HepG2 (cell line): ENCODE data around the gene PCYT2. TPM values are rescaled to one million over a fixed set of nuclear protein-coding genes. Genes with fewer than 3 reads are reported as not detected.

Source experiments
- CENPT ChIP-seq: sonication (generic); formaldehyde crosslinking; IDR thresholded peaks from 2 replicates; pipeline ENCODE4 v1.8.0; 2022; ENCODE audit warnings: low read depth, mild to moderate bottlenecking, moderate library complexity, missing genetic modification reagents
- DMAP1 ChIP-seq: IDR thresholded peaks from 2 replicates; pipeline ENCODE4 v1.6.1; 2016
- DNMT3B ChIP-seq: conservative IDR thresholded peaks from 2 replicates; pipeline ENCODE4 v1.6.1; 2016; ENCODE audit warnings: missing biosample characterization, control low read depth
- ELF4 ChIP-seq: sonication (generic); formaldehyde crosslinking; IDR thresholded peaks from 2 replicates; pipeline ENCODE4 v1.5.0; 2020; ENCODE audit warnings: missing genetic modification reagents, mild to moderate bottlenecking, moderate library complexity, borderline replicate concordance
- GATAD2A ChIP-seq: IDR thresholded peaks from 2 replicates; pipeline ENCODE4 v1.6.1; 2016
- HHEX ChIP-seq: IDR thresholded peaks from 2 replicates; pipeline ENCODE4 v1.6.1; 2016; ENCODE audit warnings: control low read depth
- KLF12 ChIP-seq: sonication (generic); formaldehyde crosslinking; IDR thresholded peaks from 2 replicates; pipeline ENCODE4 v1.4.0; 2020; ENCODE audit warnings: missing genetic modification reagents, borderline replicate concordance
- MYNN ChIP-seq: sonication (generic); formaldehyde crosslinking; IDR thresholded peaks from 2 replicates; pipeline ENCODE4 v1.4.0; 2020; ENCODE audit warnings: mild to moderate bottlenecking, low read depth, missing genetic modification reagents
- SALL2 ChIP-seq: sonication (generic); formaldehyde crosslinking; IDR thresholded peaks from 2 replicates; pipeline ENCODE4 v1.8.1; 2023; ENCODE audit warnings: mild to moderate bottlenecking, missing genetic modification reagents, inconsistent platforms
- SCMH1 ChIP-seq: sonication (generic); formaldehyde crosslinking; IDR thresholded peaks from 2 replicates; pipeline ENCODE4 v1.9.0; 2021; ENCODE audit warnings: missing genetic modification reagents, mild to moderate bottlenecking, borderline replicate concordance
- SIX4 ChIP-seq: sonication (generic); formaldehyde crosslinking; IDR thresholded peaks from 2 replicates; pipeline ENCODE4 v1.4.0; 2020; ENCODE audit warnings: missing genetic modification reagents
- SNAI1 ChIP-seq: sonication (generic); formaldehyde crosslinking; IDR thresholded peaks from 2 replicates; pipeline ENCODE4 v1.5.0; 2020; ENCODE audit warnings: mild to moderate bottlenecking, missing genetic modification reagents, borderline replicate concordance
- THAP11 ChIP-seq: IDR thresholded peaks from 2 replicates; pipeline ENCODE4 v1.6.1; 2016; ENCODE audit warnings: missing biosample characterization, missing genetic modification reagents
- ZBTB3 ChIP-seq: sonication (generic); formaldehyde crosslinking; IDR thresholded peaks from 2 replicates; pipeline ENCODE4 v1.4.0; 2020; ENCODE audit warnings: low read depth, mild to moderate bottlenecking, moderate library complexity, missing genetic modification reagents, borderline replicate concordance
- ZBTB38 ChIP-seq: sonication (generic); formaldehyde crosslinking; IDR thresholded peaks from 2 replicates; pipeline ENCODE4 v1.5.1; 2020; ENCODE audit warnings: mild to moderate bottlenecking, missing genetic modification reagents
- ZNF101 ChIP-seq: sonication (generic); formaldehyde crosslinking; IDR thresholded peaks from 2 replicates; pipeline ENCODE4 v1.4.0; 2020; ENCODE audit warnings: mild to moderate bottlenecking, low read depth, missing genetic modification reagents, borderline replicate concordance
- ZNF235 ChIP-seq: sonication (generic); formaldehyde crosslinking; IDR thresholded peaks from 2 replicates; pipeline ENCODE4 v1.8.1; 2023; ENCODE audit warnings: mild to moderate bottlenecking, missing genetic modification reagents, borderline replicate concordance
- ZNF329 ChIP-seq: sonication (generic); formaldehyde crosslinking; IDR thresholded peaks from 2 replicates; pipeline ENCODE4 v1.9.0; 2021; ENCODE audit warnings: low read depth, mild to moderate bottlenecking, missing genetic modification reagents
- ZNF577 ChIP-seq: sonication (generic); formaldehyde crosslinking; IDR thresholded peaks from 2 replicates; pipeline ENCODE4 v1.4.0; 2020; ENCODE audit warnings: mild to moderate bottlenecking, low read depth, missing genetic modification reagents, borderline replicate concordance
- ZNF615 ChIP-seq: sonication (generic); formaldehyde crosslinking; IDR thresholded peaks from 2 replicates; pipeline ENCODE4 v1.5.0; 2020; ENCODE audit warnings: mild to moderate bottlenecking, missing genetic modification reagents, borderline replicate concordance
- ZNF737 ChIP-seq: sonication (generic); formaldehyde crosslinking; IDR thresholded peaks from 2 replicates; pipeline ENCODE4 v1.5.0; 2020; ENCODE audit warnings: missing genetic modification reagents, mild to moderate bottlenecking, borderline replicate concordance
- ZNF747 ChIP-seq: sonication (generic); formaldehyde crosslinking; IDR thresholded peaks from 2 replicates; pipeline ENCODE4 v1.8.1; 2023; ENCODE audit warnings: missing genetic modification reagents, mild to moderate bottlenecking, borderline replicate concordance
- ZNF782 ChIP-seq: sonication (generic); formaldehyde crosslinking; IDR thresholded peaks from 2 replicates; pipeline ENCODE4 v1.4.0; 2020; ENCODE audit warnings: missing genetic modification reagents, mild to moderate bottlenecking, borderline replicate concordance
- polyA plus RNA-seq, 8 experiments: library from polyadenylated mRNA; depleted of rRNA in 3 of 8; stranded (reverse) in 7 of 8; unstranded in 1 of 8; fragments of >200 nt; fragmentation: Illumina TruSeq in 4 of 8; extraction: Trizol in 4 of 8; gene quantifications; 2 replicates each; pipeline versions ENCODE4 v1.2.1 to v1.2.3, GENCODE V29; 2011 to 2016; ENCODE audit warnings: low read depth in 4 of 8, missing spikeins in 1 of 8, mixed read lengths in 1 of 8; ENCODE audit not compliant: insufficient read depth in 1 of 8
- total RNA-seq, 5 experiments: library from RNA; depleted of rRNA; stranded (reverse); fragments of >200 nt; fragmentation: Illumina TruSeq; extraction: Trizol; gene quantifications; 2 replicates each; pipeline ENCODE4 v1.2.3, GENCODE V29; 2016; ENCODE audit warnings: low read depth in 1 of 5
- TF ChIP-seq, protein P1 (sequence below): sonication (generic); formaldehyde crosslinking; IDR thresholded peaks from 2 replicates; pipeline ENCODE4 v1.4.0; 2020; ENCODE audit warnings: missing genetic modification reagents
- TF ChIP-seq, protein P2 (sequence below): sonication (generic); formaldehyde crosslinking; IDR thresholded peaks from 2 replicates; pipeline ENCODE4 v1.4.0; 2020; ENCODE audit warnings: missing genetic modification reagents, mild to moderate bottlenecking, borderline replicate concordance
- TF ChIP-seq, protein P3 (sequence below): sonication (generic); formaldehyde crosslinking; IDR thresholded peaks from 2 replicates; pipeline ENCODE4 v1.5.0; 2020; ENCODE audit warnings: mild to moderate bottlenecking, missing genetic modification reagents

Gene PCYT2
- total and polyA plus RNA-seq, 2 of the 13 experiments (the other 11 are each of a cell fraction or from before 2014, with no cell fraction given): 147 to 297 TPM

DNA sequence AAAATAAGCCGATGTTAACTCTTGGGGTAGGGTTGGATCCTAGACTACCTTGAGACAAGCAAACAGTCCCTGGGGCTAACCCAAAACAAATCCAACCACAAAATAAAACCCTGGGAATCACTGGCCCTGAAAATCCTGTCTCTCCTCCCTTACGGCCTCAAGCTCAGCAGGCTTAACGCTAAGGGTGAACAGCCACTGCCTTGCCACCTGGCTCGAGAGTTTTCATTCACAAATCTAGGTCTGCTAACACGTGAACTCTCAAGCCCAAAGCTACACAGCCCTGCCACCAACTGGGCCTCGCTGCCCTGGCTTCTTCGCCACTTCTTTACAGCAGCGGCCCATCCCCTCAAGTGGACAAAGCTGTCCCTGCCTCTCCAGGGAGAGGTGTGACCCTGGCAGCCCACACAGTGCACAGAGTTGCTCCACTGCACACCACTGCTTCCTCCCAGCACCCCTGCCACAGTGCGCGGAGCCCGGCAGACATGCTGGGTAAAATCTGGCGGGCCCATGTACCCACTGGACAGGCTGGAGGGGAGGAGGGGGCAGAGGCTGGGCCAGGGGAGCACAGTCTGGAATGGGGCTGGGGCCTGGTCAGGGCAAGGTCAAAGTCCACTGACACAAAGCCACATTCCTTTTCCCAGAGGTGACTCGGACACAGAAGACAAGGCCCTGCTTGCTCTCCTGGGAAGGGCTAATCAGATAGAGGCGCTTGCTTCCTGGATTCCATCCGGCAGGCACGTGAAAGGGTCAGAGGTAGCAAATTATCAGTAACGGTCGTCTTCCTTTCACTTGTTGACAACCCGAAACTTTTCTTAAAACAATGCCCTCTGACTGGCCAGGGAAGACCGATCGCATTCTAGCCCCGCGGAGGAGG, 996 bp downstream of the PCYT2 start (continued):
- TF ChIP-seq ZNF235 (CRISPR knock-in tag) (0 out of 2 replicates have a peak, but pooled peaks have one; percentile 16), ELF4 (peak; percentile 81), MYNN (CRISPR knock-in tag) (0 out of 2 replicates have a peak, but pooled peaks have one; percentile 22), SCMH1 (no peak), DNMT3B (CRISPR knock-in tag) (no peak), HHEX (no peak), SALL2 (CRISPR knock-in tag) (peak; percentile 43; the same call in 1 of the 2 replicates), ZNF782 (CRISPR knock-in tag) (no peak), SIX4 (CRISPR knock-in tag) (no peak), DMAP1 (CRISPR knock-in tag) (peak; percentile 95), ZNF329 (no peak), ZBTB38 (CRISPR knock-in tag) (no peak), ZNF615 (CRISPR knock-in tag) (no peak), SNAI1 (peak; percentile 76; the same call in 1 of the 2 replicates), CENPT (CRISPR knock-in tag) (peak; percentile 40; the same call in 1 of the 2 replicates), THAP11 (peak; percentile 83), ZNF747 (CRISPR knock-in tag) (0 out of 2 replicates have a peak, but pooled peaks have one; percentile 35), ZNF101 (CRISPR knock-in tag) (no peak), GATAD2A (CRISPR knock-in tag) (peak; percentile 90), ZNF577 (no peak), KLF12 (CRISPR knock-in tag) (peak; percentile 28; the same call in 1 of the 2 replicates), ZBTB3 (CRISPR knock-in tag) (0 out of 2 replicates have a peak, but pooled peaks have one; percentile 65), ZNF737 (CRISPR knock-in tag) (no peak)
- TF ChIP-seq, protein P1, sequence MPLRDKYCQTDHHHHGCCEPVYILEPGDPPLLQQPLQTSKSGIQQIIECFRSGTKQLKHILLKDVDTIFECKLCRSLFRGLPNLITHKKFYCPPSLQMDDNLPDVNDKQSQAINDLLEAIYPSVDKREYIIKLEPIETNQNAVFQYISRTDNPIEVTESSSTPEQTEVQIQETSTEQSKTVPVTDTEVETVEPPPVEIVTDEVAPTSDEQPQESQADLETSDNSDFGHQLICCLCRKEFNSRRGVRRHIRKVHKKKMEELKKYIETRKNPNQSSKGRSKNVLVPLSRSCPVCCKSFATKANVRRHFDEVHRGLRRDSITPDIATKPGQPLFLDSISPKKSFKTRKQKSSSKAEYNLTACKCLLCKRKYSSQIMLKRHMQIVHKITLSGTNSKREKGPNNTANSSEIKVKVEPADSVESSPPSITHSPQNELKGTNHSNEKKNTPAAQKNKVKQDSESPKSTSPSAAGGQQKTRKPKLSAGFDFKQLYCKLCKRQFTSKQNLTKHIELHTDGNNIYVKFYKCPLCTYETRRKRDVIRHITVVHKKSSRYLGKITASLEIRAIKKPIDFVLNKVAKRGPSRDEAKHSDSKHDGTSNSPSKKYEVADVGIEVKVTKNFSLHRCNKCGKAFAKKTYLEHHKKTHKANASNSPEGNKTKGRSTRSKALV: peak; percentile 82
- TF ChIP-seq, protein P2, sequence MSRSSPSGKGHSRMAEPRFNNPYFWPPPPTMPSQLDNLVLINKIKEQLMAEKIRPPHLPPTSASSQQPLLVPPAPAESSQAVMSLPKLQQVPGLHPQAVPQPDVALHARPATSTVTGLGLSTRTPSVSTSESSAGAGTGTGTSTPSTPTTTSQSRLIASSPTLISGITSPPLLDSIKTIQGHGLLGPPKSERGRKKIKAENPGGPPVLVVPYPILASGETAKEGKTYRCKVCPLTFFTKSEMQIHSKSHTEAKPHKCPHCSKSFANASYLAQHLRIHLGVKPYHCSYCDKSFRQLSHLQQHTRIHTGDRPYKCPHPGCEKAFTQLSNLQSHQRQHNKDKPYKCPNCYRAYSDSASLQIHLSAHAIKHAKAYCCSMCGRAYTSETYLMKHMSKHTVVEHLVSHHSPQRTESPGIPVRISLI (CRISPR knock-in tag): no peak
- TF ChIP-seq, protein P3, sequence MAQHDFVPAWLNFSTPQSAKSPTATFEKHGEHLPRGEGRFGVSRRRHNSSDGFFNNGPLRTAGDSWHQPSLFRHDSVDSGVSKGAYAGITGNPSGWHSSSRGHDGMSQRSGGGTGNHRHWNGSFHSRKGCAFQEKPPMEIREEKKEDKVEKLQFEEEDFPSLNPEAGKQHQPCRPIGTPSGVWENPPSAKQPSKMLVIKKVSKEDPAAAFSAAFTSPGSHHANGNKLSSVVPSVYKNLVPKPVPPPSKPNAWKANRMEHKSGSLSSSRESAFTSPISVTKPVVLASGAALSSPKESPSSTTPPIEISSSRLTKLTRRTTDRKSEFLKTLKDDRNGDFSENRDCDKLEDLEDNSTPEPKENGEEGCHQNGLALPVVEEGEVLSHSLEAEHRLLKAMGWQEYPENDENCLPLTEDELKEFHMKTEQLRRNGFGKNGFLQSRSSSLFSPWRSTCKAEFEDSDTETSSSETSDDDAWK: no peak
